Liver (tissue), 9 donors: ENCODE data around the gene ACACA. TPM values are rescaled to one million over a fixed set of nuclear protein-coding genes. Genes with fewer than 3 reads are reported as not detected.

Experiments
- DNase-seq: peaks from one replicate; pipeline ENCODE4 v3.0.0-alpha.2; 2017; ENCODE audit warnings: low spot score
- H3K27ac ChIP-seq, 2 donors: one replicate each; pipeline ENCODE4 v1.7.0; 2013; ENCODE audit warnings: inconsistent platforms in 2 of 2, low read length in 2 of 2, control low read depth in 1 of 2, low read depth in 1 of 2, mild to moderate bottlenecking in 1 of 2
- H3K27me3 ChIP-seq, 4 donors: one replicate each; pipeline versions ENCODE4 v1.6.1 to v1.7.0; 2013; ENCODE audit warnings: low read length in 3 of 4, inconsistent platforms in 1 of 4, mild to moderate bottlenecking in 1 of 4, moderate library complexity in 1 of 4; ENCODE audit not compliant: control insufficient read depth in 4 of 4, insufficient read depth in 4 of 4
- H3K36me3 ChIP-seq, 4 donors: one replicate each; pipeline versions ENCODE4 v1.6.1 to v1.7.0; 2013; ENCODE audit warnings: low read length in 3 of 4, mild to moderate bottlenecking in 3 of 4, low read depth in 1 of 4, moderate library complexity in 1 of 4; ENCODE audit not compliant: control insufficient read depth in 4 of 4, insufficient read depth in 3 of 4
- H3K4me1 ChIP-seq, 4 donors: one replicate each; pipeline versions ENCODE4 v1.6.1 to v1.7.0; 2013; ENCODE audit warnings: low read length in 3 of 4, mild to moderate bottlenecking in 3 of 4, moderate library complexity in 1 of 4; ENCODE audit not compliant: control insufficient read depth in 4 of 4, insufficient read depth in 4 of 4
- H3K4me3 ChIP-seq, 3 donors: one replicate each; pipeline versions ENCODE4 v1.6.1 to v1.7.0; 2013; ENCODE audit warnings: low read length in 3 of 3, control low read depth in 1 of 3, low read depth in 1 of 3, mild to moderate bottlenecking in 1 of 3
- H3K9ac ChIP-seq, 2 donors: one replicate each; pipeline ENCODE4 v1.7.0; 2013; ENCODE audit warnings: low read length in 2 of 2, mild to moderate bottlenecking in 2 of 2, moderate library complexity in 2 of 2, control low read depth in 1 of 2, low read depth in 1 of 2
- H3K9me3 ChIP-seq, 4 donors: one replicate each; pipeline versions ENCODE4 v1.6.1 to v1.7.0; 2013; ENCODE audit warnings: low read length in 3 of 4; ENCODE audit not compliant: control insufficient read depth in 4 of 4
- ATF3 ChIP-seq: IDR thresholded peaks from 2 replicates; pipeline ENCODE4 v1.6.1; 2016; ENCODE audit warnings: antibody characterized with exemption
- CTCF ChIP-seq: fragments of 150-350 bp; IDR thresholded peaks from 2 replicates; pipeline ENCODE4 v1.5.1; 2017; ENCODE audit warnings: improper control_type of control experiment, low read depth, low read length; ENCODE audit not compliant: missing input control
- EGR1 ChIP-seq, 2 donors: IDR thresholded peaks; 2 replicates each; pipeline ENCODE4 v1.6.1; 2016 to 2018; ENCODE audit warnings: antibody characterized with exemption in 2 of 2, low read depth in 2 of 2
- FOXA1 ChIP-seq: IDR thresholded peaks from 2 replicates; pipeline ENCODE4 v1.6.1; 2016; ENCODE audit warnings: antibody characterized with exemption
- FOXA2 ChIP-seq: IDR thresholded peaks from 2 replicates; pipeline ENCODE4 v1.6.1; 2016; ENCODE audit warnings: antibody characterized with exemption
- GABPA ChIP-seq, 2 donors: IDR thresholded peaks in 1 of 2; conservative IDR thresholded peaks in 1 of 2; 2 replicates each; pipeline ENCODE4 v1.6.1; 2016; ENCODE audit warnings: antibody characterized with exemption in 2 of 2, mild to moderate bottlenecking in 1 of 2, moderate library complexity in 1 of 2
- HNF4A ChIP-seq, 2 donors: conservative IDR thresholded peaks; 2 replicates each; pipeline ENCODE4 v1.6.1; 2016; ENCODE audit warnings: antibody characterized with exemption in 2 of 2, mild to moderate bottlenecking in 2 of 2
- HNF4G ChIP-seq: IDR thresholded peaks from 2 replicates; pipeline ENCODE4 v1.6.1; 2016; ENCODE audit warnings: antibody characterized with exemption
- JUND ChIP-seq, 2 donors: IDR thresholded peaks; 2 replicates each; pipeline ENCODE4 v1.6.1; 2016; ENCODE audit warnings: antibody characterized with exemption in 2 of 2
- NR2F2 ChIP-seq: IDR thresholded peaks from 2 replicates; pipeline ENCODE4 v1.6.1; 2016; ENCODE audit warnings: antibody characterized with exemption
- RAD21 ChIP-seq, 2 donors: IDR thresholded peaks; 2 replicates each; pipeline ENCODE4 v1.6.1; 2016; ENCODE audit warnings: antibody characterized with exemption in 2 of 2, mild to moderate bottlenecking in 2 of 2
- RXRA ChIP-seq, 2 donors: IDR thresholded peaks; 2 replicates each; pipeline ENCODE4 v1.6.1; 2017 to 2018; ENCODE audit warnings: antibody characterized with exemption in 2 of 2, mild to moderate bottlenecking in 1 of 2
- SP1 ChIP-seq: IDR thresholded peaks from 2 replicates; pipeline ENCODE4 v1.6.1; 2018; ENCODE audit warnings: antibody characterized with exemption, mild to moderate bottlenecking
- TAF1 ChIP-seq: conservative IDR thresholded peaks from 2 replicates; pipeline ENCODE4 v1.6.1; 2016; ENCODE audit warnings: antibody characterized with exemption, mild to moderate bottlenecking
- YY1 ChIP-seq: IDR thresholded peaks from 2 replicates; pipeline ENCODE4 v1.6.1; 2016; ENCODE audit warnings: antibody characterized with exemption, mild to moderate bottlenecking
- WGBS: extraction: QIAGEN DNeasy Blood & Tissue Kit; methylation state at CpG from one replicate; pipeline ENCODE4 v1.1.7; 2013; 5-methylcytosine and 5-hydroxymethylcytosine counted together
- polyA plus RNA-seq, 2 donors: library from polyadenylated mRNA; stranded (reverse) in 1 of 2; unstranded in 1 of 2; fragments of 200-250 nt in 1 of 2; fragments of >200 nt in 1 of 2; fragmentation: Nextera tagmentation in 1 of 2; extraction: Ambion mirVana in 1 of 2; gene quantifications; one replicate each; pipeline versions ENCODE4 v1.2.1 to v1.2.3, GENCODE V29; 2013 to 2015
- total RNA-seq, 2 donors: library from RNA; depleted of rRNA; stranded (reverse); fragments of >200 nt; gene quantifications; one replicate each; pipeline ENCODE4 v1.2.3, GENCODE V29; 2014
- TF ChIP-seq, protein P1 (sequence below): IDR thresholded peaks from 2 replicates; pipeline ENCODE4 v1.6.1; 2016; ENCODE audit warnings: antibody characterized with exemption
- TF ChIP-seq, protein P2 (sequence below): IDR thresholded peaks from 2 replicates; pipeline ENCODE4 v1.6.1; 2016; ENCODE audit warnings: antibody characterized with exemption, mild to moderate bottlenecking
- TF ChIP-seq, protein P3 (sequence below): IDR thresholded peaks from 2 replicates; pipeline ENCODE4 v1.6.1; 2016; ENCODE audit warnings: antibody characterized with exemption
- donor health status: healthy.
- donor health status: healthy.
- donor health status: healthy.
- donor health status: healthy.
- donor health status: healthy.

ACACA gene
- total and polyA plus RNA-seq, 4 donors, result 14.8 to 49.5 (median 31.2) TPM

DNA sequence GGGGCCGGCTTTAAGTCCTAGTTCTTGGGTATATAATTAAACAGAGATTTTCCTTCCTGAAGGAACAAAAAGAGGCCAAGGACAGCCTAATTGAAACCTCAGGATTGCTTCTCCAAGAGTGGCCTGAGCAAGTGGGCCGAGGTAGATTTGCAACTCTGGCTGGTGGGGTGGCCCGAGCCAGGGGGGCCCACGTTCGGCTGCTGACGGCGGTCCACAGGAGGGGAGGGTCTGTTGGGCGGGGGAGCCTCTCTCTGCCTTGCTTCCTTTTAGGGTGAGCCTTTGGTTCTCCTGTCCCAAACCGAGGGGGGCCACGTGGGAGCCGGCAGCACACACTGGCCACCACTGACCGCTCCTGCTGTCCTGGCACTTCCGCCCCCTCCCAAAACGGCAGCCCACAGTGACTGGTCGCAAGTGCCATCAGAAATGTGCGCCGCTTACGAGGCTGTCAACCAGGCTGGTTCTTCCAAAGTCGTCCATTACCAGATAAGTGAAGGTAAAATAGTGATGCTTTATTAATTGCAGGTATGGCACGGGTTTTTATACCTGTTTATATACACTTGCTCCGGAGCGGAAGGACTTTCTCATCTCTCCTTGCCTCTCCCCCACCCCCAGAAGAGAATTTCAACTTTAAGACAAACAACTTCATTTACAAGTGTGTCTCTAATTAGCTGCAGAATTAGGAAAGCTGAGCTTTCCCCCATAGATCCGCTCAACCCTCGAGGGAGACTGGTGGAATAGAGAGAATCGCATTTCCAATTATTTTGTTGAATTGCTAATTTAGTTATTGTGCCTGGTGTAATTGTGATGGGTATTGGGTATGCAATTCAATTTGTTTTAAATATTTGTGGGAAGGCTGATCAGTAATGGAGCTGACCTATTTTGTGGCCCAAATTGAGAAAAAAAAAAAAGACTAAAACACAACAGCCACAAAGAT, 340.0 kb downstream of the ACACA start:
- no peak for DNase-seq

GRCh38 chr17:37065486-37066321, 340.9 kb downstream of the ACACA start:
- no peaks in the 10 kb centered on the region for H3K9me3 ChIP-seq
- peaks cover 0 to 14% (median 3%) of the 10 kb centered on the region in 4 donors for H3K4me1 ChIP-seq
- 78% methylated on average over 23 of the region's 23 CpGs for WGBS
- no peaks in the 10 kb centered on the region for H3K27me3 ChIP-seq
- no peak overlapping the region for H3K9ac ChIP-seq
- no peaks in the 10 kb centered on the region for H3K36me3 ChIP-seq
- H3K27ac ChIP-seq, result no peak overlapping the region
- DNase-seq, result no peak
- TF ChIP-seq CTCF (no peak), EGR1 (IDR thresholded peaks at IDR 0.05; ENCODE audit: low read depth in 2 of 2) (no peak), RAD21 (IDR thresholded peaks at IDR 0.05) (no peak), SP1 (no peak), HNF4G (no peak), HNF4A (conservative IDR thresholded peaks at IDR 0.05) (no peak), RXRA (IDR thresholded peaks at IDR 0.05) (no peak), NR2F2 (no peak), ATF3 (no peak), GABPA (IDR thresholded peaks at IDR 0.05 in 1 of 2, conservative IDR thresholded peaks at IDR 0.05 in 1 of 2) (no peak), TAF1 (no peak), FOXA2 (no peak), YY1 (no peak), JUND (IDR thresholded peaks at IDR 0.05) (no peak), FOXA1 (no peak)
- TF ChIP-seq, protein P1, sequence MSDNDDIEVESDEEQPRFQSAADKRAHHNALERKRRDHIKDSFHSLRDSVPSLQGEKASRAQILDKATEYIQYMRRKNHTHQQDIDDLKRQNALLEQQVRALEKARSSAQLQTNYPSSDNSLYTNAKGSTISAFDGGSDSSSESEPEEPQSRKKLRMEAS, result no peak
- TF ChIP-seq, protein P2, sequence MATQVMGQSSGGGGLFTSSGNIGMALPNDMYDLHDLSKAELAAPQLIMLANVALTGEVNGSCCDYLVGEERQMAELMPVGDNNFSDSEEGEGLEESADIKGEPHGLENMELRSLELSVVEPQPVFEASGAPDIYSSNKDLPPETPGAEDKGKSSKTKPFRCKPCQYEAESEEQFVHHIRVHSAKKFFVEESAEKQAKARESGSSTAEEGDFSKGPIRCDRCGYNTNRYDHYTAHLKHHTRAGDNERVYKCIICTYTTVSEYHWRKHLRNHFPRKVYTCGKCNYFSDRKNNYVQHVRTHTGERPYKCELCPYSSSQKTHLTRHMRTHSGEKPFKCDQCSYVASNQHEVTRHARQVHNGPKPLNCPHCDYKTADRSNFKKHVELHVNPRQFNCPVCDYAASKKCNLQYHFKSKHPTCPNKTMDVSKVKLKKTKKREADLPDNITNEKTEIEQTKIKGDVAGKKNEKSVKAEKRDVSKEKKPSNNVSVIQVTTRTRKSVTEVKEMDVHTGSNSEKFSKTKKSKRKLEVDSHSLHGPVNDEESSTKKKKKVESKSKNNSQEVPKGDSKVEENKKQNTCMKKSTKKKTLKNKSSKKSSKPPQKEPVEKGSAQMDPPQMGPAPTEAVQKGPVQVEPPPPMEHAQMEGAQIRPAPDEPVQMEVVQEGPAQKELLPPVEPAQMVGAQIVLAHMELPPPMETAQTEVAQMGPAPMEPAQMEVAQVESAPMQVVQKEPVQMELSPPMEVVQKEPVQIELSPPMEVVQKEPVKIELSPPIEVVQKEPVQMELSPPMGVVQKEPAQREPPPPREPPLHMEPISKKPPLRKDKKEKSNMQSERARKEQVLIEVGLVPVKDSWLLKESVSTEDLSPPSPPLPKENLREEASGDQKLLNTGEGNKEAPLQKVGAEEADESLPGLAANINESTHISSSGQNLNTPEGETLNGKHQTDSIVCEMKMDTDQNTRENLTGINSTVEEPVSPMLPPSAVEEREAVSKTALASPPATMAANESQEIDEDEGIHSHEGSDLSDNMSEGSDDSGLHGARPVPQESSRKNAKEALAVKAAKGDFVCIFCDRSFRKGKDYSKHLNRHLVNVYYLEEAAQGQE, result no peak
- TF ChIP-seq, protein P3, sequence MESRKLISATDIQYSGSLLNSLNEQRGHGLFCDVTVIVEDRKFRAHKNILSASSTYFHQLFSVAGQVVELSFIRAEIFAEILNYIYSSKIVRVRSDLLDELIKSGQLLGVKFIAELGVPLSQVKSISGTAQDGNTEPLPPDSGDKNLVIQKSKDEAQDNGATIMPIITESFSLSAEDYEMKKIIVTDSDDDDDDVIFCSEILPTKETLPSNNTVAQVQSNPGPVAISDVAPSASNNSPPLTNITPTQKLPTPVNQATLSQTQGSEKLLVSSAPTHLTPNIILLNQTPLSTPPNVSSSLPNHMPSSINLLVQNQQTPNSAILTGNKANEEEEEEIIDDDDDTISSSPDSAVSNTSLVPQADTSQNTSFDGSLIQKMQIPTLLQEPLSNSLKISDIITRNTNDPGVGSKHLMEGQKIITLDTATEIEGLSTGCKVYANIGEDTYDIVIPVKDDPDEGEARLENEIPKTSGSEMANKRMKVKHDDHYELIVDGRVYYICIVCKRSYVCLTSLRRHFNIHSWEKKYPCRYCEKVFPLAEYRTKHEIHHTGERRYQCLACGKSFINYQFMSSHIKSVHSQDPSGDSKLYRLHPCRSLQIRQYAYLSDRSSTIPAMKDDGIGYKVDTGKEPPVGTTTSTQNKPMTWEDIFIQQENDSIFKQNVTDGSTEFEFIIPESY, result no peak
- H3K4me3 ChIP-seq, result no peak overlapping the region

More for the DNA sequence above, 340.0 kb downstream of the ACACA start:
- Histone ChIP-seq H3K36me3 (no peaks in the 10 kb centered on the region), H3K9me3 (no peaks in the 10 kb centered on the region), H3K27me3 (no peaks in the 10 kb centered on the region), H3K27ac (no peak overlapping the region), H3K9ac (no peak overlapping the region), H3K4me3 (no peak overlapping the region), H3K4me1 (peaks cover 0 to 14% (median 3%) of the 10 kb centered on the region in 4 donors)
- WGBS, result 82% methylated on average over 25 of the region's 25 CpGs
- TF ChIP-seq, protein P1, result no peak
- TF ChIP-seq GABPA (IDR thresholded peaks at IDR 0.05 in 1 of 2, conservative IDR thresholded peaks at IDR 0.05 in 1 of 2) (no peak), ATF3 (no peak)
